ENCODE measurements around the gene ENG.

GRCh38 chr9:127876026-127876763 lies 21.7 kb upstream of the ENG start:
- TF ChIP-seq GATA2 (IDR thresholded peaks at IDR 0.05; ENCODE audit: low read depth, low read length) (no peak), GATA3 (IDR thresholded peaks at IDR 0.05; ENCODE audit: low read depth, low read length) (no peak)
